ENCODE measurements around the gene CLMP.

DNA sequence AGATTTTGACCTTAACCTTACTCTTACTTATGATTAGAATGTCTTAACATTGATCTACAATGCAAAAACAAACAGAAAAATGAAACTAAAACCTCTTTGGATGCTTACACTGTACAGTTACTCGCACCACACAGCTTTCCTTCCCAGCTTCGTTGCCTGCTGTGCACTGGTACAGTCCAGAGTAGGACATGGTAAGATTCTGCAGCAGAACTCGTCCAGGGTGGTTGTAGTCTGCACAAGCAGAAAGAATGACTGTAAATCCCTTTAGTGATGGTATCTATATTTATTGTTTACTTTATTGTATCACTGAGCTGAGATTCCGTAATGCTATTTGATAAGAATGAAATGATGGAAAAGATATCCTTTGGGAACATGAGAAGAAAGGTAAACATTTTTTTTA, 112.1 kb downstream of the CLMP start:
- TF ChIP-seq JUNB (IDR thresholded peaks at IDR 0.05; ENCODE audit: unreplicated experiment) (no peak), EZH2phosphoT487 (IDR thresholded peaks at IDR 0.05; ENCODE audit: unreplicated experiment) (no peak), EZH2 (IDR thresholded peaks at IDR 0.05; ENCODE audit: low read depth, unreplicated experiment) (no peak), STAT1 (IDR thresholded peaks at IDR 0.05; ENCODE audit: unreplicated experiment) (no peak), CREB1 (CRISPR knock-in tag; IDR thresholded peaks at IDR 0.05; ENCODE audit: low read depth) (no peak), ZNF331 (CRISPR knock-in tag; IDR thresholded peaks at IDR 0.05; ENCODE audit: low read depth) (no peak), POLR2AphosphoS5 (IDR thresholded peaks at IDR 0.05; ENCODE audit: low read depth) (no peak)
- TF ChIP-seq, protein P1, sequence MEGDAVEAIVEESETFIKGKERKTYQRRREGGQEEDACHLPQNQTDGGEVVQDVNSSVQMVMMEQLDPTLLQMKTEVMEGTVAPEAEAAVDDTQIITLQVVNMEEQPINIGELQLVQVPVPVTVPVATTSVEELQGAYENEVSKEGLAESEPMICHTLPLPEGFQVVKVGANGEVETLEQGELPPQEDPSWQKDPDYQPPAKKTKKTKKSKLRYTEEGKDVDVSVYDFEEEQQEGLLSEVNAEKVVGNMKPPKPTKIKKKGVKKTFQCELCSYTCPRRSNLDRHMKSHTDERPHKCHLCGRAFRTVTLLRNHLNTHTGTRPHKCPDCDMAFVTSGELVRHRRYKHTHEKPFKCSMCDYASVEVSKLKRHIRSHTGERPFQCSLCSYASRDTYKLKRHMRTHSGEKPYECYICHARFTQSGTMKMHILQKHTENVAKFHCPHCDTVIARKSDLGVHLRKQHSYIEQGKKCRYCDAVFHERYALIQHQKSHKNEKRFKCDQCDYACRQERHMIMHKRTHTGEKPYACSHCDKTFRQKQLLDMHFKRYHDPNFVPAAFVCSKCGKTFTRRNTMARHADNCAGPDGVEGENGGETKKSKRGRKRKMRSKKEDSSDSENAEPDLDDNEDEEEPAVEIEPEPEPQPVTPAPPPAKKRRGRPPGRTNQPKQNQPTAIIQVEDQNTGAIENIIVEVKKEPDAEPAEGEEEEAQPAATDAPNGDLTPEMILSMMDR (conservative IDR thresholded peaks at IDR 0.05; ENCODE audit: low read depth in 2 of 2) = no peak
- TF ChIP-seq, protein P2, sequence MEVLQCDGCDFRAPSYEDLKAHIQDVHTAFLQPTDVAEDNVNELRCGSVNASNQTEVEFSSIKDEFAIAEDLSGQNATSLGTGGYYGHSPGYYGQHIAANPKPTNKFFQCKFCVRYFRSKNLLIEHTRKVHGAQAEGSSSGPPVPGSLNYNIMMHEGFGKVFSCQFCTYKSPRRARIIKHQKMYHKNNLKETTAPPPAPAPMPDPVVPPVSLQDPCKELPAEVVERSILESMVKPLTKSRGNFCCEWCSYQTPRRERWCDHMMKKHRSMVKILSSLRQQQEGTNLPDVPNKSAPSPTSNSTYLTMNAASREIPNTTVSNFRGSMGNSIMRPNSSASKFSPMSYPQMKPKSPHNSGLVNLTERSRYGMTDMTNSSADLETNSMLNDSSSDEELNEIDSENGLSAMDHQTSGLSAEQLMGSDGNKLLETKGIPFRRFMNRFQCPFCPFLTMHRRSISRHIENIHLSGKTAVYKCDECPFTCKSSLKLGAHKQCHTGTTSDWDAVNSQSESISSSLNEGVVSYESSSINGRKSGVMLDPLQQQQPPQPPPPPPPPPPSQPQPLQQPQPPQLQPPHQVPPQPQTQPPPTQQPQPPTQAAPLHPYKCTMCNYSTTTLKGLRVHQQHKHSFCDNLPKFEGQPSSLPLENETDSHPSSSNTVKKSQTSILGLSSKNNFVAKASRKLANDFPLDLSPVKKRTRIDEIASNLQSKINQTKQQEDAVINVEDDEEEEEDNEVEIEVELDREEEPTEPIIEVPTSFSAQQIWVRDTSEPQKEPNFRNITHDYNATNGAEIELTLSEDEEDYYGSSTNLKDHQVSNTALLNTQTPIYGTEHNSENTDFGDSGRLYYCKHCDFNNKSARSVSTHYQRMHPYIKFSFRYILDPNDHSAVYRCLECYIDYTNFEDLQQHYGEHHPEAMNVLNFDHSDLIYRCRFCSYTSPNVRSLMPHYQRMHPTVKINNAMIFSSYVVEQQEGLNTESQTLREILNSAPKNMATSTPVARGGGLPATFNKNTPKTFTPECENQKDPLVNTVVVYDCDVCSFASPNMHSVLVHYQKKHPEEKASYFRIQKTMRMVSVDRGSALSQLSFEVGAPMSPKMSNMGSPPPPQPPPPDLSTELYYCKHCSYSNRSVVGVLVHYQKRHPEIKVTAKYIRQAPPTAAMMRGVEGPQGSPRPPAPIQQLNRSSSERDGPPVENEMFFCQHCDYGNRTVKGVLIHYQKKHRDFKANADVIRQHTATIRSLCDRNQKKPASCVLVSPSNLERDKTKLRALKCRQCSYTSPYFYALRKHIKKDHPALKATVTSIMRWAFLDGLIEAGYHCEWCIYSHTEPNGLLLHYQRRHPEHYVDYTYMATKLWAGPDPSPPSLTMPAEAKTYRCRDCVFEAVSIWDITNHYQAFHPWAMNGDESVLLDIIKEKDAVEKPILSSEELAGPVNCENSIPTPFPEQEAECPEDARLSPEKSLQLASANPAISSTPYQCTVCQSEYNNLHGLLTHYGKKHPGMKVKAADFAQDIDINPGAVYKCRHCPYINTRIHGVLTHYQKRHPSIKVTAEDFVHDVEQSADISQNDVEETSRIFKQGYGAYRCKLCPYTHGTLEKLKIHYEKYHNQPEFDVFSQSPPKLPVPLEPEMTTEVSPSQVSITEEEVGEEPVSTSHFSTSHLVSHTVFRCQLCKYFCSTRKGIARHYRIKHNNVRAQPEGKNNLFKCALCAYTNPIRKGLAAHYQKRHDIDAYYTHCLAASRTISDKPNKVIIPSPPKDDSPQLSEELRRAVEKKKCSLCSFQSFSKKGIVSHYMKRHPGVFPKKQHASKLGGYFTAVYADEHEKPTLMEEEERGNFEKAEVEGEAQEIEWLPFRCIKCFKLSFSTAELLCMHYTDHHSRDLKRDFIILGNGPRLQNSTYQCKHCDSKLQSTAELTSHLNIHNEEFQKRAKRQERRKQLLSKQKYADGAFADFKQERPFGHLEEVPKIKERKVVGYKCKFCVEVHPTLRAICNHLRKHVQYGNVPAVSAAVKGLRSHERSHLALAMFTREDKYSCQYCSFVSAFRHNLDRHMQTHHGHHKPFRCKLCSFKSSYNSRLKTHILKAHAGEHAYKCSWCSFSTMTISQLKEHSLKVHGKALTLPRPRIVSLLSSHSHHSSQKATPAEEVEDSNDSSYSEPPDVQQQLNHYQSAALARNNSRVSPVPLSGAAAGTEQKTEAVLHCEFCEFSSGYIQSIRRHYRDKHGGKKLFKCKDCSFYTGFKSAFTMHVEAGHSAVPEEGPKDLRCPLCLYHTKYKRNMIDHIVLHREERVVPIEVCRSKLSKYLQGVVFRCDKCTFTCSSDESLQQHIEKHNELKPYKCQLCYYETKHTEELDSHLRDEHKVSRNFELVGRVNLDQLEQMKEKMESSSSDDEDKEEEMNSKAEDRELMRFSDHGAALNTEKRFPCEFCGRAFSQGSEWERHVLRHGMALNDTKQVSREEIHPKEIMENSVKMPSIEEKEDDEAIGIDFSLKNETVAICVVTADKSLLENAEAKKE (CRISPR knock-in tag; IDR thresholded peaks at IDR 0.05) = no peak
- TF ChIP-seq, protein P3, sequence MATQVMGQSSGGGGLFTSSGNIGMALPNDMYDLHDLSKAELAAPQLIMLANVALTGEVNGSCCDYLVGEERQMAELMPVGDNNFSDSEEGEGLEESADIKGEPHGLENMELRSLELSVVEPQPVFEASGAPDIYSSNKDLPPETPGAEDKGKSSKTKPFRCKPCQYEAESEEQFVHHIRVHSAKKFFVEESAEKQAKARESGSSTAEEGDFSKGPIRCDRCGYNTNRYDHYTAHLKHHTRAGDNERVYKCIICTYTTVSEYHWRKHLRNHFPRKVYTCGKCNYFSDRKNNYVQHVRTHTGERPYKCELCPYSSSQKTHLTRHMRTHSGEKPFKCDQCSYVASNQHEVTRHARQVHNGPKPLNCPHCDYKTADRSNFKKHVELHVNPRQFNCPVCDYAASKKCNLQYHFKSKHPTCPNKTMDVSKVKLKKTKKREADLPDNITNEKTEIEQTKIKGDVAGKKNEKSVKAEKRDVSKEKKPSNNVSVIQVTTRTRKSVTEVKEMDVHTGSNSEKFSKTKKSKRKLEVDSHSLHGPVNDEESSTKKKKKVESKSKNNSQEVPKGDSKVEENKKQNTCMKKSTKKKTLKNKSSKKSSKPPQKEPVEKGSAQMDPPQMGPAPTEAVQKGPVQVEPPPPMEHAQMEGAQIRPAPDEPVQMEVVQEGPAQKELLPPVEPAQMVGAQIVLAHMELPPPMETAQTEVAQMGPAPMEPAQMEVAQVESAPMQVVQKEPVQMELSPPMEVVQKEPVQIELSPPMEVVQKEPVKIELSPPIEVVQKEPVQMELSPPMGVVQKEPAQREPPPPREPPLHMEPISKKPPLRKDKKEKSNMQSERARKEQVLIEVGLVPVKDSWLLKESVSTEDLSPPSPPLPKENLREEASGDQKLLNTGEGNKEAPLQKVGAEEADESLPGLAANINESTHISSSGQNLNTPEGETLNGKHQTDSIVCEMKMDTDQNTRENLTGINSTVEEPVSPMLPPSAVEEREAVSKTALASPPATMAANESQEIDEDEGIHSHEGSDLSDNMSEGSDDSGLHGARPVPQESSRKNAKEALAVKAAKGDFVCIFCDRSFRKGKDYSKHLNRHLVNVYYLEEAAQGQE (IDR thresholded peaks at IDR 0.05; ENCODE audit: unreplicated experiment) = no peak
